ENCODE data around the gene PMVK. TPM values are rescaled to one million over a fixed set of nuclear protein-coding genes. Genes with fewer than 3 reads are reported as not detected.

The PMVK gene
- total RNA-seq, 1 experiment from 2014 or later = 26.8 TPM

DNA sequence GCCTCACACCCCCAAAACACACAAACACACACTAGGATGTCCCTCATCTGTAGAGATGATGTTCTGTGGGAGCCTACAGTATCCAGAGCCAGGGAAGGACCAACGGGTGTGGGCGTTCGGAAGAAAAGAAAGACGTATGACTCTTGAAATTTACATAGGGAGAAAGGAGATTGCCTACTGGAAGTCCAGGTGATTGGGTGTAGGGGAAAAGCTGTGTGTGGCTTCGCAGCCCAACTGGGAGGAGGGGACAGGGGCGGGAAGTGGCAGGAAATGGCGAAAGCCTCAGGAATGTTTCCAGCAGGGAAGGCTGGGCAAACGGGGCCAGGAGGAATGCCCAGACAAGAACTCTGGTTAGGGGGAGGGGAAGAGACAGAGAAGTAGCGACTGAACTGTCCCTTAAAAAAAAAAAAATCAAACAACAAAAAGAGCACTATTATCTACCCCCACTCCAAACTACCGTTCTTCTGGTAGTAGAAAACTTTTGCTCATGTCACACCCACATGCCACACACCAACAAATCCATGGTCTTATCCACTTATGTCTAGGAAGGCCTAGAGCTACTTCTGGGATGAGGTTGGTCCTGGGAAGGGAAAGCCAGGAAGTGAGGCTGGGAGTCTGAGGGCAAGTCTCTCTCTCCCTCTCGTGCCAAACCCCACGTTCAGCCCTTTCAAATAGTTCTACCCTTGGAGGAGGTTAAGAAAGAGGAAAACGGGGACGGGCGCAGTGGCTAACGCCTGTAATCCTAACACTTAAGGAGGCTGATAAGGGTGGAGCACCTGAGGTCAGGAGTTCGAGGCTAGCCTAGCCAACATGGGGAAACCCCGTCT, 36.2 kb upstream of the PMVK start:
- H3K27ac Mint-ChIP-seq = no peak overlapping the region
- peak; percentile 91 for DNase-seq (ENCODE audit: low spot score)

More for the DNA sequence above, 36.2 kb upstream of the PMVK start:
- H3K4me1 Mint-ChIP-seq = peaks cover 42% of the 10 kb centered on the region
- H3K4me3 Mint-ChIP-seq = no peak overlapping the region
- H3K27me3 Mint-ChIP-seq (ENCODE audit: low read depth) = no peaks in the 10 kb centered on the region
- CTCF ChIA-PET = interaction anchor here (0.7 to 8.3 kb wide), 17 partner anchors 10 to 361 kb away, joined by 3 to 176 read pairs (median 6); partner anchors contain the start of genes ADAM15, EFNA4, FLAD1 and KCNN3
- peaks cover 8% of the 10 kb centered on the region for H3K36me3 Mint-ChIP-seq
- H3K9me3 Mint-ChIP-seq = no peaks in the 10 kb centered on the region
- ATAC-seq = peak; percentile 25
- POLR2A ChIA-PET = interaction anchor here (0.5 to 7.3 kb wide), 18 partner anchors 8 to 339 kb away, joined by 3 to 176 read pairs (median 4); partner anchors contain the start of genes FLAD1, KCNN3, KRTCAP2 and LENEP
- TF ChIP-seq ZNF281 (CRISPR knock-in tag; IDR thresholded peaks at IDR 0.05) (0 out of 2 replicates have a peak, but pooled peaks have one; percentile 65), SP1 (CRISPR knock-in tag; conservative IDR thresholded peaks at IDR 0.05) (peak; percentile 75; the same call in 1 of the 2 replicates), ZNF425 (CRISPR knock-in tag; conservative IDR thresholded peaks at IDR 0.05) (0 out of 2 replicates have a peak, but pooled peaks have one; percentile 52), NFE2L1 (CRISPR knock-in tag; IDR thresholded peaks at IDR 0.05) (peak; percentile 65; the same call in 1 of the 2 replicates), RELA (CRISPR knock-in tag; IDR thresholded peaks at IDR 0.05; ENCODE audit: borderline replicate concordance) (no peak), TEAD1 (CRISPR knock-in tag; IDR thresholded peaks at IDR 0.05) (peak; percentile 97; the same call in 1 of the 2 replicates), ZBTB43 (CRISPR knock-in tag; IDR thresholded peaks at IDR 0.05) (no peak), GABPB1 (CRISPR knock-in tag; IDR thresholded peaks at IDR 0.05) (peak; percentile 59; the same call in 1 of the 2 replicates), GTF2I (CRISPR knock-in tag; conservative IDR thresholded peaks at IDR 0.05) (no peak), RORB (CRISPR knock-in tag; IDR thresholded peaks at IDR 0.05) (no peak), MYBL2 (CRISPR knock-in tag; IDR thresholded peaks at IDR 0.05) (no peak), TEAD4 (CRISPR knock-in tag; IDR thresholded peaks at IDR 0.05) (peak; percentile 84), ETV6 (CRISPR knock-in tag; IDR thresholded peaks at IDR 0.05) (peak; percentile 81)
- TF ChIP-seq, protein P1, sequence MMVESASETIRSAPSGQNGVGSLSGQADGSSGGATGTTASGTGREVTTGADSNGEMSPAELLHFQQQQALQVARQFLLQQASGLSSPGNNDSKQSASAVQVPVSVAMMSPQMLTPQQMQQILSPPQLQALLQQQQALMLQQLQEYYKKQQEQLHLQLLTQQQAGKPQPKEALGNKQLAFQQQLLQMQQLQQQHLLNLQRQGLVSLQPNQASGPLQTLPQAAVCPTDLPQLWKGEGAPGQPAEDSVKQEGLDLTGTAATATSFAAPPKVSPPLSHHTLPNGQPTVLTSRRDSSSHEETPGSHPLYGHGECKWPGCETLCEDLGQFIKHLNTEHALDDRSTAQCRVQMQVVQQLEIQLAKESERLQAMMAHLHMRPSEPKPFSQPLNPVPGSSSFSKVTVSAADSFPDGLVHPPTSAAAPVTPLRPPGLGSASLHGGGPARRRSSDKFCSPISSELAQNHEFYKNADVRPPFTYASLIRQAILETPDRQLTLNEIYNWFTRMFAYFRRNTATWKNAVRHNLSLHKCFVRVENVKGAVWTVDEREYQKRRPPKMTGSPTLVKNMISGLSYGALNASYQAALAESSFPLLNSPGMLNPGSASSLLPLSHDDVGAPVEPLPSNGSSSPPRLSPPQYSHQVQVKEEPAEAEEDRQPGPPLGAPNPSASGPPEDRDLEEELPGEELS (CRISPR knock-in tag; IDR thresholded peaks at IDR 0.05) = peak; percentile 43; the same call in 1 of the 2 replicates
- TF ChIP-seq, protein P2, sequence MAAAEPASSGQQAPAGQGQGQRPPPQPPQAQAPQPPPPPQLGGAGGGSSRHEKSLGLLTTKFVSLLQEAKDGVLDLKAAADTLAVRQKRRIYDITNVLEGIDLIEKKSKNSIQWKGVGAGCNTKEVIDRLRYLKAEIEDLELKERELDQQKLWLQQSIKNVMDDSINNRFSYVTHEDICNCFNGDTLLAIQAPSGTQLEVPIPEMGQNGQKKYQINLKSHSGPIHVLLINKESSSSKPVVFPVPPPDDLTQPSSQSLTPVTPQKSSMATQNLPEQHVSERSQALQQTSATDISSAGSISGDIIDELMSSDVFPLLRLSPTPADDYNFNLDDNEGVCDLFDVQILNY (CRISPR knock-in tag; IDR thresholded peaks at IDR 0.05) = peak; percentile 44; the same call in 1 of the 2 replicates
- TF ChIP-seq, protein P3, sequence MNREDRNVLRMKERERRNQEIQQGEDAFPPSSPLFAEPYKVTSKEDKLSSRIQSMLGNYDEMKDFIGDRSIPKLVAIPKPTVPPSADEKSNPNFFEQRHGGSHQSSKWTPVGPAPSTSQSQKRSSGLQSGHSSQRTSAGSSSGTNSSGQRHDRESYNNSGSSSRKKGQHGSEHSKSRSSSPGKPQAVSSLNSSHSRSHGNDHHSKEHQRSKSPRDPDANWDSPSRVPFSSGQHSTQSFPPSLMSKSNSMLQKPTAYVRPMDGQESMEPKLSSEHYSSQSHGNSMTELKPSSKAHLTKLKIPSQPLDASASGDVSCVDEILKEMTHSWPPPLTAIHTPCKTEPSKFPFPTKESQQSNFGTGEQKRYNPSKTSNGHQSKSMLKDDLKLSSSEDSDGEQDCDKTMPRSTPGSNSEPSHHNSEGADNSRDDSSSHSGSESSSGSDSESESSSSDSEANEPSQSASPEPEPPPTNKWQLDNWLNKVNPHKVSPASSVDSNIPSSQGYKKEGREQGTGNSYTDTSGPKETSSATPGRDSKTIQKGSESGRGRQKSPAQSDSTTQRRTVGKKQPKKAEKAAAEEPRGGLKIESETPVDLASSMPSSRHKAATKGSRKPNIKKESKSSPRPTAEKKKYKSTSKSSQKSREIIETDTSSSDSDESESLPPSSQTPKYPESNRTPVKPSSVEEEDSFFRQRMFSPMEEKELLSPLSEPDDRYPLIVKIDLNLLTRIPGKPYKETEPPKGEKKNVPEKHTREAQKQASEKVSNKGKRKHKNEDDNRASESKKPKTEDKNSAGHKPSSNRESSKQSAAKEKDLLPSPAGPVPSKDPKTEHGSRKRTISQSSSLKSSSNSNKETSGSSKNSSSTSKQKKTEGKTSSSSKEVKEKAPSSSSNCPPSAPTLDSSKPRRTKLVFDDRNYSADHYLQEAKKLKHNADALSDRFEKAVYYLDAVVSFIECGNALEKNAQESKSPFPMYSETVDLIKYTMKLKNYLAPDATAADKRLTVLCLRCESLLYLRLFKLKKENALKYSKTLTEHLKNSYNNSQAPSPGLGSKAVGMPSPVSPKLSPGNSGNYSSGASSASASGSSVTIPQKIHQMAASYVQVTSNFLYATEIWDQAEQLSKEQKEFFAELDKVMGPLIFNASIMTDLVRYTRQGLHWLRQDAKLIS (CRISPR knock-in tag; IDR thresholded peaks at IDR 0.05; ENCODE audit: borderline replicate concordance) = peak; percentile 52; the same call in 1 of the 2 replicates
- TF ChIP-seq, protein P4, sequence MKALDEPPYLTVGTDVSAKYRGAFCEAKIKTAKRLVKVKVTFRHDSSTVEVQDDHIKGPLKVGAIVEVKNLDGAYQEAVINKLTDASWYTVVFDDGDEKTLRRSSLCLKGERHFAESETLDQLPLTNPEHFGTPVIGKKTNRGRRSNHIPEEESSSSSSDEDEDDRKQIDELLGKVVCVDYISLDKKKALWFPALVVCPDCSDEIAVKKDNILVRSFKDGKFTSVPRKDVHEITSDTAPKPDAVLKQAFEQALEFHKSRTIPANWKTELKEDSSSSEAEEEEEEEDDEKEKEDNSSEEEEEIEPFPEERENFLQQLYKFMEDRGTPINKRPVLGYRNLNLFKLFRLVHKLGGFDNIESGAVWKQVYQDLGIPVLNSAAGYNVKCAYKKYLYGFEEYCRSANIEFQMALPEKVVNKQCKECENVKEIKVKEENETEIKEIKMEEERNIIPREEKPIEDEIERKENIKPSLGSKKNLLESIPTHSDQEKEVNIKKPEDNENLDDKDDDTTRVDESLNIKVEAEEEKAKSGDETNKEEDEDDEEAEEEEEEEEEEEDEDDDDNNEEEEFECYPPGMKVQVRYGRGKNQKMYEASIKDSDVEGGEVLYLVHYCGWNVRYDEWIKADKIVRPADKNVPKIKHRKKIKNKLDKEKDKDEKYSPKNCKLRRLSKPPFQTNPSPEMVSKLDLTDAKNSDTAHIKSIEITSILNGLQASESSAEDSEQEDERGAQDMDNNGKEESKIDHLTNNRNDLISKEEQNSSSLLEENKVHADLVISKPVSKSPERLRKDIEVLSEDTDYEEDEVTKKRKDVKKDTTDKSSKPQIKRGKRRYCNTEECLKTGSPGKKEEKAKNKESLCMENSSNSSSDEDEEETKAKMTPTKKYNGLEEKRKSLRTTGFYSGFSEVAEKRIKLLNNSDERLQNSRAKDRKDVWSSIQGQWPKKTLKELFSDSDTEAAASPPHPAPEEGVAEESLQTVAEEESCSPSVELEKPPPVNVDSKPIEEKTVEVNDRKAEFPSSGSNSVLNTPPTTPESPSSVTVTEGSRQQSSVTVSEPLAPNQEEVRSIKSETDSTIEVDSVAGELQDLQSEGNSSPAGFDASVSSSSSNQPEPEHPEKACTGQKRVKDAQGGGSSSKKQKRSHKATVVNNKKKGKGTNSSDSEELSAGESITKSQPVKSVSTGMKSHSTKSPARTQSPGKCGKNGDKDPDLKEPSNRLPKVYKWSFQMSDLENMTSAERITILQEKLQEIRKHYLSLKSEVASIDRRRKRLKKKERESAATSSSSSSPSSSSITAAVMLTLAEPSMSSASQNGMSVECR (CRISPR knock-in tag; IDR thresholded peaks at IDR 0.05; ENCODE audit: borderline replicate concordance) = 0 out of 2 replicates have a peak, but pooled peaks have one; percentile 24
